GM18520 (cell line): ENCODE measurements around the gene SLC7A8.

Experiments used
- ATAC-seq: cut with Tn5 transposase; IDR thresholded peaks from one replicate; pipeline ENCODE4 v1.9.1; 2021; ENCODE audit not compliant: unreplicated experiment

Gene SLC7A8

DNA sequence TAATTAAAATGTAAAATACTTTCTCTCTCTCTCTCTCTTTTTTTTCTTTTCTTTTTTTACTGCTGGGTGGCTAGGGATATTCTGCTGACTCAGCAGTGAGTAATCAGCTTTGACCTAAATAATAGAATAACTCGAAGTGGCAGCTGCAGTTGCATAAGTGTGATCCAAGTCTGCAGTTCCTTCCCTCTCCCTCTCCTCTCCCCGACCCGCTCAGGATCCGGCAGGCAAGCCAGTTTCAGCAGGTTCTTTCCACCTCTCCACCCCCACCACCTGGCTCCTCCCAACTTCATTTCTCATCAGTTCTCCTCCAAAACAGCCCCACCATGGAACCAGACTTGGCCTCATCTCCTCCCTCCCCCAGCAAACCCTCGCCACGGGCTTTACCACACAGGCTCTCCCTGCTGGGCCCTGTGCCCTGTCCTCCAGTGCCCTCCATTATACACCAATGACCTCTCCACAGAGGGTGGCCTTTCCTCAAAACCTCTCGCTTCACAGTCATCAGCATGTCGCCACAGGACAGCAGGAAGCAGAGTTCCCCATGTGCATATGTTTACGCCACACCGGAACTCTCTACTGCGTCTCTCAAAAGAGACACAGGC lies 22.4 kb downstream of the SLC7A8 start:
- no peak for ATAC-seq

DNA sequence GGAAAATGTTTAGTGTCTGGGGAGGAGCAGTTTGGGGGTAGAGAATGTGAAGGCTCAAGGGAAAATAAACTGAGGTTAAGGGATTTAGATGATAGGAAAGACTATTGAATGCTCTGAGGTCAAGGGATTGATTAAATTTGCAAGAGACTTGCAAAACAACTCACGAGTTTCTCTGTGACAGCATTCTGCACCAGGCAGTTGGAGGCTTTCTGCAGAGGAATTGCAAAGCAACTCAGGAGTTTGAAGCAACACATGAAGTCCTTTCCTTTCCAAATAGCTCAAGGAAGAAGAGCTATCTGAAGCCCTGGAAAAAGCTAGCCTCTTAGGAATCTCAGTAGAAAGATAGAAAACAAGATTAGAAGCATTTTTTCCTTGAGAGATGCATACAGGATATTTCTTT lies 23.9 kb downstream of the SLC7A8 start:
- ATAC-seq, result no peak

DNA sequence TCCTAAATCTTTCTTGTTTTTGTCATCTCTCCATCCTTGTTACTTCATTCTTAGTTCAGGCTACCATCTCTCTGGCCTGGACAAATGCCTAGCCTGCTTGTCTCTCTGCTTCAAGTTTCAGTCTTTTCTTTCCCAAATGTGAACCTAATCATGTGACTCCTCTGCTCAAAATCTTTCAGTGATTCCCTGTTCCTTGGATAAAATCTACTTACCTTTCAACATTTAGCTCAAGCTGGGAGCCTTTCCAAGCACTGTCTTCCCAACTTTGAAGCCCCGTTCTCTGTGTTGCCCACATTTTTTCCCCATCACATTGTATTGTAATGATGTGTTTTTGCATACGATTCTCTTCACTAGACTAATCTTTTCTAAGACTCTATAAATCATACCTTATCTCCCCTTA lies 24.7 kb downstream of the SLC7A8 start:
- no peak for ATAC-seq

DNA sequence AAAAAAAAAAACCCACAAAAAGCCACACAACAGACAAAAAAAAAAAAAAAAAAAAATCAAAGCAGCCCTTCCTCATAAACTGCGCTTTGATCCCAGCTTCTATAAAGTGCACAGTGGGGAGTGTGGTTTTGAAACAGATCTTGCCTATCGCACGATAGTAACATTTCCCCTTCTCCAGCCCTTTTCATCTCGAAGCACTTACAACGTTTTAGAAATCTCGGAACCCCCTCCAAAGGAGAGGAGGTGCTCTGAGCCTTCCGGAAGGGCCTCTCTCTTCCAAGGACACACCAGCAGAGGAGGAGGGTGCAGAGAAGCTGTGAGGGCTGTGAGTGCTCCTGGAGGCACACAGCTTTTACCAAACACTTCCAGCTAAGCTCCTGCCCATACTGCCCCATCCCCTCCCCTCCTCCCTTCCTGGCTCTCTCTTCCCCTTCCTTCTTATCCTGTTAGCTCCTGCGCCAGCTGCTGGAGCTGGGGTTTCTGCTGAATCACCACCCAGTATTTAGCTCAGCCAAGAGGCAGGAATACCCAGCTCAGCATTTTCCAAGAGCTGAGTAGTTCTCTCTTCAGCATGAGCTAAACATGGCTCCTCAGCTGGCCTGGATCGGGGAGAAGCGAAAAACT lies 28.4 kb downstream of the SLC7A8 start:
- no peak for ATAC-seq

DNA sequence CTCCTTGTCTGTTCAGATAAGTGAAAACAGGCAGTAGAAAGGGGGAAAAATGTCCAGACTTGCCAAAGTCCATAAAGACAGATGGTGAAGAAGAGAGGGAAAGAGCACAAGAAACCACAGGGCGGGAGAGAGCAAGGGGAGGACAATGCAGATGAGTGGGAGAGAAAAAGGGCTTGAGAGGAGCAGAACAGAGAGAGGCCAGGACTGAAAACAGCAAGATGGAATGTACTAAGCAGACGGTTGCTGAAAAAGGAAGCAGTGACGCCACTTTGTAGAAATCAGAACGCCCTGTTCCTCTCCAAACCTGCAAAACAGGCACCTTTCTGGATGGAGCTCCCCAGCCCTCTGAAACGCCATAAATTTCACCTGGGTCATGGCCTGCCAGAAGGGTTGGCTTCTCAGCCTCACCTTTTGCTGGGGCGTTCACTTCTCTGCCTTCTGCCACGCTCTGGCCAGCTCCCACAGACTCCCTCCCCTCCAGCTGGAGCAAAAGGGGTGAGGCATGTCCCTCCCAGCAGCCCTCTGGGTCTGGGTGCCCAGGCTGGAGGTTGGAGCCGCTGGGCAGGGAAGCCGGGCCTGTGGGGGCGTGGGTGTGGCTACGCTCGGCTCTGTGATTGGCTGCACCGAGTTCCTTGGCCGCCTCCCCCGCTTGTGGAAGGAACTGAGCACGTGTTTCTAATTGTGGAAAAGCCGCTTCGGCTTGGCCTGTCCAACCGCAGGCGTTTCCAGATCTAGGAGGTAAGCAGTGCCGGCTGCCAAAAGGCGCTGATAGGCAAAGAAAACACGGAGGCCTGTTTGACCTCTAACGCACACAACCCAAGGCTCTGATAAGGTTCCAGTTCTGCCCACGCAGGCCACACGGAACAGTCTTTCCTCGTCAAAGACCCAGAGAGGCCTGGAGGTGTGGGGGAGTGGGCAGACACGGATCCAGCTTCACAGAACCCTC lies 29.3 kb downstream of the SLC7A8 start:
- ATAC-seq, result no peak

DNA sequence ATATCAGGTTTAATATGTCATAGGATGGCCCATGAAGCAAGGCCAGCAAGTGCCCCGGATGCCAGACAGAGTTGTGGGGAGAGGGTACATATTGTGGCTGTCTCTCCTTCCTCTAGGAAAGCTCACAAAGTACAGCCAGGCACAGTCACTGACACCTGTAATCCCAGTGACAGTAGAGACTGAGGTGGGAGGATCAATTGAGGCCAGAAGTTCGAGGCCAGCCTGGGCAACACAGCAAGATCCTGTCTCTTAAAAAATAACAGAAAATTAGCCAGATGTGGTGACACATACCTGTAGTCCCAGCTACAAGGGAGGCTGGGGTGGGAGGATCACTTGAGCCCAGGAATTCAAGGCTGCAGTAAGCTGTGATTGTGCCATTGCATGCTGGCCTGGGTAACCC lies 32.1 kb downstream of the SLC7A8 start:
- ATAC-seq, result no peak

DNA sequence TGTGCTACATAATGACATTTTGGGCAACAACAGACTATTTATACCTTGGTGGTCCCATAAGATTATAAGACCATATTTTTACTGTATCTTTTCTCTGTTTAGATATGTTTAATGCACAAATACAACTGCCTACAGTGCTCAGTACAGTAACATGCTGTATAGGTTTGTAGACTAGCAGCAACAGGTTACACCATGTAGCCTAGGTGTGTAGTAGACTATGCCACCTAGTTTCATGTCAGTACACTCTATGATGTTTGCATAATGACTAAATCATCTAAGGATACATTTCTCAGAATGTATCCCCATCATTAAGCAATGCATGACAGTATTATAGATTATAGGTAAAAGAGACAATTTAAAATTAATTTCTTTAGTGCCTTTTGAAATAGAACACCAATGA lies 33.7 kb downstream of the SLC7A8 start:
- ATAC-seq, result no peak

DNA sequence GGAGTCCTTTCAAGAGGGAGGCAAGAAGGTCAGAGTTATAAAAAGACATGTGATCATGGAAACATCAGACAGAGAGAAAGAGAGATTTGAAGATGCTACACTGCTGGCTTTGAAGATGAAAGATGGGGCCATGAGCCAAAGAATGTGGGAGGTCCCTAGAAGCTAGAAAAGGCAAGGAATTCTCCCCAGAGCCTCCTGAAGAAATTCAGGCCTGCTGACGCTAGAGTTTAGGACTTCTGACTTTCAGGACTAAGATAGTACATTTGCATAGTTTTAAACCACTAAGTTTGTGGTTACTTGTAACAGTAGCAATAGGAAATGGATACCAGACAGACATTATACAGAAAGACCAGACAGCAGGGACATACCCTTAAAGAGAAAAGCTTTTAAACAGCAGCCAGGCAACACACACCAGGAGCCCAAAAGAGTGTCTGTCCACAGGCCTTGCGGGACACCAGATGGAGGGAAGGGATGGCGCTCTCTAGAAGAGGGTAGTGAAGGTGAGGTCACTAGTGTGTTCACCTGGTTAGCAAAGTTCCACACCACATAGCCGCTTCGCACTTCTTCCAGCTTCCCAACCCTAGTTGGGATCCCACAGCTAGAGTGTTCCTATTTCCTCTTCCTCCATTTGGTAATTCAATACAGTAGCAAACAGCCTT lies 34.7 kb downstream of the SLC7A8 start:
- ATAC-seq, result no peak

DNA sequence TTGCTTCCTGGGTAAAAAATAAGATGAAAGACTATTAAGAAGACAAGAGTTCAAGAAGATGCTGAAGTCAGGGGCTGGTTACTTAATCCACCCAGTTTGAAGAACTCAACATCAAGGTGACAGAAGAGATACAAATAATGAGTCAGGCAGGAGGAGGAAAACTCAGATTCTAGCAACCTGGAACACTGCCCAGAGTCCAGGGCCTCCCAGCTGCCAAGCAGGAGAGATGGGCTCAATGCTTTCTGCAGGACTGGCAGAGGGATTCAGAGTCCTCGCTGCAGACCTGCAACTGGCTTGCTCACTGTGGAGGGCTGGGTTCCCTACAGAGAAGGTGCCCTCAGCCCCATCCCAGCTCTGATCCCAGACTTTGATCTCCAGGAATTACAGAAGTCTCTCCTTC lies 35.8 kb downstream of the SLC7A8 start:
- ATAC-seq, result no peak

DNA sequence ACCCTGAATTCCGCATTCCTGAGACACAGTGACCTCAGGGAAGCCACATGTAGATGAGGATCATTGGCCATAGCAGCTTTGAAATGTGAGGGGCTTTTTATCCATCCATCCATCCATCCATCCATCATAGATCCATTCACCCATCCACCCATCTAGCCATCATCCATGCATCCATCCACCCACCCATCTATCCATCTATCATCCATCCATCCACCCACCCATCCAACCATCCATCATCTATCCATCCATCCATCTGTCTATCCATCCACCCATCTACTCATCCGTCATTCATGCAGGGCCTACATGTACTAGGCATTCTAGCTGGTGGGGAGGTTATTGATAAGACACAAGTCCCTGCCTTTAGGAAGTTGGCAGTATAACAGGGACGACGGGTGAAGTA lies 36.5 kb downstream of the SLC7A8 start:
- no peak for ATAC-seq

DNA sequence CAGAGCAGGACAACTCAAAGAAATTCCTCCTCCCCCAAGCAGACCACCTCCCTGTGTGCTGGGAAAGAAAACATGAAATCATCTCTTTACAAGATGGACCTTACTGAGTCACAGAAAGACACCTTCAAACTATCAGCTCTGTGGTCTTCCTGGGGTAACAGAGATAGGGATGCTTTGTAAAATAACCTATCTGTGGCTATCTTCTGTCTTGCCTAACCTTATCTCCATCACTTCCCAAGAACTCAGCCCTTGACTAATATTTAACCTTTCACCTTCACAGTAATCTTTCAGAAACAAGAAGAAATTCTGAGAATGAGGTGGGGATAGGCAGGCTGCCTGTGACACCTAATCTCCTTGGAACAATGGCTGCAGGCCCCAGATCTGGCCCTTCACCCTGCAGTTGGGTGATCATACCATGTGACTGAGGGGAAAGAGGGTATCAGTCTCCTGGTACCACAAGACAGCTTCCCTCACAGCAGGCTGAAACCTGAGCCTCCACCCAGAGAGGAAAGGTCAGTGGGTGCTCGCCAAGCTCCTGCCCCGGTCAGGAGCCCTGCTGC lies 37.0 kb downstream of the SLC7A8 start:
- ATAC-seq, result no peak

DNA sequence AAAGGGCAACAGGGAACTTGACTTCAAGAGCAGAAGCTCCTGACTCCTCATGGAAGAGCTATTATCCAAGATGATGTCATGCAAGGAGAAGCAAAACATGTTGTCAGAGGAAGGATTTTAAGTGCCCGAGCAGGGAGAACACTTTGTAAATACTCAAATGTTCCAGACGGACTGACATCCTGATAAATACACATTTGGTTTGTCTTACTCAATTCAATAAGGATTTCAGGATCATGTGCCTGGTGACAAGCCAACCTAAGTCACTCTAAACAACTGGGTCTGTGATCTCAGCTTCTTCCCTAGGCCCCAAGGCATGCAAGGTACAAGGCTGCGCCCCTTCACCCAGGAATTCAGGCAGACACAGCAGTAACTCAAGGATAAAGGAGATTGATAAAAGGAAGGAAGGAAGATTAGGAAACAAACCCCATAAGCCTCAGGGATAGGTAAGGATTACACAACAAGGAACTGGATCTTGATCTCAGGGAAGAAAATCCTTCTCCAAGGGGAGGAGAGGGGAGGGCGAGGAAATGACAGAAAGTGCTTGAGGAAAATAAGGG lies 37.6 kb downstream of the SLC7A8 start:
- ATAC-seq, result no peak

DNA sequence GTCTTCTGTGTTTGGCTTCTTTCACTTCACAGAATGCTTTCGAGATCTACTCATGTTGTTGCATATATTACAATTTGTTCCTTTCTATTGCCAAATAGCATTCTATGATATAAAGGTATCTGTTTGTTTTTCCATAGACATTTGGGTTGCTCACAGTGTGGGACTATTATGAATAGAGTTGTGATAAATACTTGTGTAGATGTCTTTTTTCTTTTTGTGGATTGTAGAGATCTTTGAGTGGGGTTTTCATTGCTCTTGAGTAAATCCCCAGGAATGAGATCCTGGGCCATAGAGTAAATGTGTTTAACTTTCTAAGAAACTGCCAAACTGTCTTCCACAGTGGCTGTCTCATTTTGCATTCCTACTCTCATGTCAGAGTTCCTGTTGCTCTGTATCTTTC lies 39.5 kb downstream of the SLC7A8 start:
- ATAC-seq, result no peak

DNA sequence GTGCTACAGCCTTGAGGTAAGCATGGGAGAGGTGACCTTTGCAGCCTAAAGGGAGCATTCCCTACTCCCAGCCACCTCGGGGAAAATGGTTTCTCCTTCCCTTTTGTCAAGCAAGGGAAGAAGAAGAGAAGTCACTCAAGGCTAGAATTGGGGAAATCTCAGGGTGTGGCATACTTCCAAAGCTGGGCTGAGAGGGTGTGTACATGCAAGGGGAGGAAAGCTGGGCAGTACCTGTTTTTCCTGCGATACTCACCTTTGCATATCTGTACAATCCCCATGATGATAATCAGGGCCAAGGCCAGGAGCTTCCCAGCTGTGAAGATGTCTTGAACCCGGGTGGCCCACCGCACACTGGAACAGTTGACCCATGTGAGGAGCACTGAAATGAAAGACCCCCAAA lies 40.6 kb downstream of the SLC7A8 start:
- ATAC-seq, result no peak

DNA sequence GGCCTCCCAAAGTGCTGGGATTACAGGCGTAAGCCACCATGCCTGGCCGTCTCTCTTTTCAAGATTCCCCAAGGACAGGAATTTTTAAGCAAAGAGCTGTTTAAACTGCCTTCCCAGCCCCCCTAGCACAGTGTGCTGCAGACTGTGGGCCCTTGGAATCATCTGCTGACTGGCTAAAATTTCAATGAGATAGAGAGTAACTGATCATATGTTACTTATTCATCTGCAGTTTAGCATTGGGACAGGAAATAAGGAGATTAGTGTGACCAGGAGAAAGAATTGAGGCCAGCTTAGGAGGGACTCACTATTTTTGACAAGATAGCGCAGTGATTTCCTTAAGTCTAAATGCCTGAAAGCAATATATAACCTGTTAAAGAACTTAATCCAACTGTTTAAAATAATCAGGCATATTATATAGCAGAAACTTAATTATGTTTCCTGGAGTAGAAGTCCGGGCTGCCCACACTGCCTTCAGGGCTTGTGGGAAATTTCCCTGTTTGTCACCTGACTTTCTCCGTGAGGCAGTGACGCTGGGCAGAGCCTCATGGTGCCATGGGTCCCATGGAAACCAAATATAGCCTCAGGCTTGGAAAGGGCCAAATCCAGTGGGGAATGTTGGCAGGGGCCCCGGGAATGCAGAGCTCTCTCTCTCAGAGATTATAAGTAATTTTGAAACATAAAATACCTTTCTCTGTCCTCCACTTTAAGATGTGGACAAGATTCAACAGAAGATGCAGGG lies 41.6 kb downstream of the SLC7A8 start:
- ATAC-seq, result no peak

DNA sequence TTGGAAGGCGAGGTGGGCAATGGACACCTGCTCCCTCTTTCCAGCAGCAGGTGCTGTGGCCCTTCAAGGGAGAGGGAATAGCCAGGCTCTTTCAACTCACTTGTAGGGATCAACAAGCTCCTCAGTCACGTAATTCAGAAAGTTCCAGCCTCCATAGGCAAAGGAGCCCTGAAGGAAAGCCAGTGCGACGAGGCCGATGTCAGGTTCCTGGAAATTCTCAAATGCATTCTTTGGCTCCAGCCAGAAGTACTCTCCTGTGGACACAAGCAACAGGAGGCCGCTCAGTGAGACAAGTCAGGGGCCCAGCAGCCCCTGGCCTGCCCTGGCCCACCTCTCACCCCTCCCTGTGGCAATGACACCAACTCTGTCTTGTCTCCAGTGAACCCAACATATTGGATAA lies 43.1 kb downstream of the SLC7A8 start:
- ATAC-seq, result no peak

DNA sequence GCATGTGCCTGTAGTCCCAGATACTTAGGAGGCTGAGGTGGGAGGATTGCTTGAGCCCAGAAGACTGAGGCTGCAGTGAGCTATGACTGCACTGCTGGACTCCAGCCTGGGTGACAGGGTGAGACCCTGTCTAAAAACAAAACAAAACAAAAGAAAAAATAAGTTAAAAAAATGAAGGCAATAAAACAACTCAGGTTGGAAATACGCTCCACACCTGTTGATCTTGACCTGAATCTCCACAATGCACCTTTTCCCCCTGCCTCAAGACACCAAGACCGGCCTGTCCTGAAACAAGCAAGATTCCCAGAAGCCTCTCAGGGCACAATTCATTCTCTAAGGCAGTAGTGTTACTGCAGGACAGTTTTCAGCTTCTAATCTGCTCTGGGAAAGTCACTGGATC lies 43.6 kb downstream of the SLC7A8 start:
- ATAC-seq, result no peak

DNA sequence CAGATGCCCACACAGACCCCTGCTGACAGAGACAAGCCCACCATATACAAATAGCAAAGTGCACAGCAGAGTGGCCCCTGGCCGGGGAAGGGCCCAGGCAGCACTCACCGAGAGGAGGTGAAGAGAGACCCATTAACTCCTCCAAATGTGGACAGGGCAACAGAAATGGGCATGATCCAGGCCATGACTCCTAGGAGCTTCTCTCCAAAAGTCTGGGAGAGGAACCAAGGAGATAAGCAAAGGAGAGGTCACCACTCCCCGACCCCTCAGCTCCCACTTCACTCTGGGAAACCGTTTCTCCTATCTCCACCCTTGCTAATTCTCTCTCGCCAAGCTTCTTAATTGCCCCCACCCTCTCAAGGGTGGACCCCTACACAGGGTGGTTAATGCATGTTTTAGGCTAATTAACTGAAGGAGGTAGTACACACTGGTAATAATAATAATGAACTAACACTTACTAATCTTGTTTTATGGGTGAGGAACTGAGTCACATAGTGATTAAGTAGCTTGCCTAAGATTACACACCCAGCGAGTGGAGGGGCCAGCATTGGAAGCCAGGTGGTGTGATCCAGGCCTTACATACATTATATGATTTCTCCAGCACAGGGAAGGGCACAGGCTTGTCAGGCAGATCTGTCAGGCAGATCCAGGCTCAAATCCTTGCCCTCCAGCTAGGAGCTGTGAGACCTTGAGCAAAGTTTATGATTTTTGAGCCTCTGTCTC lies 45.5 kb downstream of the SLC7A8 start:
- no peak for ATAC-seq

DNA sequence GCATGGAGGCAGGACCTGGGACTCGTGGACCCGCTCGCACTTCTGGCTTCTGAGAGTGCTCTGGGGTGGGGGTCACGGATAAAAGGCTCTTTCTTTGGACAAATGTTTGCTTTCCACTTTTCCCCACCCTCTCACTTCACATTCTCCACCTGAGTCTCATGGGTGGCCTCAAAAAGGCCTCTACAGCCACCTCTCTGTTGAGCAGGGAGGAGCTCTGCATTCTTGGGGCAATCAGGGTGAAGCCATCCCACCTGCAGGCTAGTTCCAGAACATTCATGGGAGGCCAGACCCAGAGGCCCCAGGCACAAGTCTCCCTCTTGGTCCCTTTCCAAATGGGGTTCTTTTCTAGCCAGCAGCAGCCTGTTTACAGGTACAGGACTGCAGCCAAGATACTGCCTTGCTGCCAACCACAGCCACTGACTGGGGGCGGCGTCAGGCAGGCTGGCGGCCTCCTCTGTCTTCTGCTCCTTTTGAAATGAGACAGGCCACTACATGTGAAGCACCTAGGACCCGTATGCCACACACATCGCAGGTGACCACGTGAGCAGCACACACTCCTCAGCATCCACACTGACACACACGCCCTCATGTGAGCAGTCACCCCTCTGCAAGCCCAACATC lies 46.2 kb downstream of the SLC7A8 start:
- ATAC-seq, result no peak
